Measurements from ENCODE around the gene MCOLN1. TPM values are rescaled to one million over a fixed set of nuclear protein-coding genes. Genes with fewer than 3 reads are reported as not detected.

Gene MCOLN1
- total and polyA plus RNA-seq, 9 of the 15 experiments (the other 6 are each of a cell fraction or from before 2014, with no cell fraction given), result 0.25 to 15.4 (median 7.1) TPM

GRCh38 chr19:7522072-7522922 is at the start of gene MCOLN1 (continued):
- TF ChIP-seq PHF21A (IDR thresholded peaks at IDR 0.05; ENCODE audit: borderline replicate concordance, low read depth), result no peak
- no peak for TF ChIP-seq SNIP1 (IDR thresholded peaks at IDR 0.05; ENCODE audit: low read depth)
- TF ChIP-seq FOSL1 (tag; conservative IDR thresholded peaks at IDR 0.05), result peak; percentile 20; the same call in 1 of the 2 replicates
- TF ChIP-seq ZBTB5 (IDR thresholded peaks at IDR 0.05), result no peak
- TF ChIP-seq CBX3 (IDR thresholded peaks at IDR 0.05; ENCODE audit: borderline replicate concordance in 1 of 2, low read length in 2 of 2), result peak in 1 of 2 experiments; percentile 47; a peak in 1 of 3 replicates
- no peak for TF ChIP-seq ZFX (CRISPR knock-in tag; IDR thresholded peaks at IDR 0.05)
- TF ChIP-seq HDAC1 (IDR thresholded peaks at IDR 0.05), result peak in 1 of 2 experiments; percentile 95; a peak in 3 of 4 replicates
- 0 out of 2 replicates have a peak, but pooled peaks have one; percentile 87 for TF ChIP-seq LARP7 (IDR thresholded peaks at IDR 0.05)
- TF ChIP-seq JUN (IDR thresholded peaks at IDR 0.05; ENCODE audit: borderline replicate concordance, low read depth, low read length), result peak; percentile 88; the same call in 1 of the 2 replicates
- TF ChIP-seq JUN (CRISPR knock-in tag; IDR thresholded peaks at IDR 0.05; ENCODE audit: borderline replicate concordance), result 0 out of 2 replicates have a peak, but pooled peaks have one; percentile 73
- no peak for TF ChIP-seq ZBTB43 (CRISPR knock-in tag; IDR thresholded peaks at IDR 0.05)
- peak; percentile 99 for TF ChIP-seq REST (IDR thresholded peaks at IDR 0.05; ENCODE audit: borderline replicate concordance)
- peak; percentile 88 for TF ChIP-seq REST (CRISPR knock-in tag; IDR thresholded peaks at IDR 0.05; ENCODE audit: low read depth)
- peak; percentile 51; the same call in 1 of the 2 replicates for TF ChIP-seq RNF2 (IDR thresholded peaks at IDR 0.05)
- TF ChIP-seq YY1 (IDR thresholded peaks at IDR 0.05; ENCODE audit: borderline replicate concordance in 1 of 3, control insufficient read depth in 1 of 3, extremely low read depth in 1 of 3, insufficient read depth in 3 of 3, insufficient read length in 1 of 3, insufficient replicate concordance in 2 of 3, low read depth in 1 of 3, low read length in 2 of 3), result peak in 2 of 3 experiments; percentile 35 to 48

All from K562 (cell line).